Activated CD8-positive, alpha-beta memory T cell treated with anti-CD3 and anti-CD28 coated beads, Interleukin-2, amount 50 U/mL, for 4 hours (primary cell): Measurements from ENCODE around the gene ESRRG.

ENCODE experiments used
- DNase-seq: peaks from one replicate; pipeline ENCODE4 v3.0.0-alpha.2; 2020

ESRRG gene

DNA sequence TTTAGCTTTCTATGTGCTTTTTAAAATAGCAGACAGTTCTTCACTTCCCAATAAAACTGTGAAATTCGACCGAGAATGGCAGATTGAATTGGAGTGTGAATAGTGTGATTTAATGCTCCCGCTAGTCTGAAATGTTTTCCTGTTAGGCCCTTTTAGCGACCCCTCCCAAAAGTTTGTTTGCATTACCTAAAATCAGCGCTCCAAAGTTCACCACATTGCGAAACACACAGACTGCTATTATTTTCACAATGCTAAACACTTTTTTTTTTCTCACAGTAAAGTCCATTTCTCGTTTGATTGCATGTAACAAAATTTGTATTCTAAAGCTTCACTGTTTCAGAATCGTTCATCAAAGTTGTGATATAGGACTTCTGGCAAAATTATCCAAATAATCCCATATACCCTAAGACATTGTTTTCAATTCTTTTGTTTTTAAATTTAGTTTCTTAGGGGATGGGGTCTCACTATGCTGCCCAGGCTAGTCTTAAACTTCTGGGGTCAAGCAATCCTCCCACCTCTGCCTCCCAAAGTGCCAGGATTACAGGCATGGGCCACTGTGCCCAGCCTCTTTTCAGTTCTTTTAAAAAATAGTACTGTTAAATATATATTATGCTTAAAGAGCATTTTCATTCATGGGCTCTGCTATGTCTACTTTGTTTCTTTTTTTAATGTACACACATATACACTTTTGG, 223.5 kb downstream of the ESRRG start:
- no peak for DNase-seq

DNA sequence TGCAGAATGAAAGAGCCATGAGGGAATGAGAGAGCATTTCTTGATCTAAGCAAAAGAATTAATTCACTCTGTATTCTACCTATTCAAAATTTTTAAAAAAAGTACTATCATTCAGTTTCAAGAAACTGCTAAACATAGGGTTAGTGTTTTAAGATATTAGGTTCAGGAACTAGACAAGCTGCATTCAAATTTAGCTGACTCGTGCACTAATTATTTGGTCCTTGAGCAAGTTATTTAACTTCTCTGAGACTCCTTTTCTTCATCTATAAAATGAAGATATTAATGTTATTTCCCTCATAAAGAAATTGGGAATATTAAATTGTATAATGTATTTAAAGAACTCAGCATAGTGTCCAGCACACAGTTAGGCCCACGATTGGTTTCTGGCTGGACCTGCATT, 225.0 kb downstream of the ESRRG start:
- DNase-seq = no peak

GRCh38 chr1:216485042-216485441, 238.2 kb downstream of the ESRRG start:
- no peak for DNase-seq

DNA sequence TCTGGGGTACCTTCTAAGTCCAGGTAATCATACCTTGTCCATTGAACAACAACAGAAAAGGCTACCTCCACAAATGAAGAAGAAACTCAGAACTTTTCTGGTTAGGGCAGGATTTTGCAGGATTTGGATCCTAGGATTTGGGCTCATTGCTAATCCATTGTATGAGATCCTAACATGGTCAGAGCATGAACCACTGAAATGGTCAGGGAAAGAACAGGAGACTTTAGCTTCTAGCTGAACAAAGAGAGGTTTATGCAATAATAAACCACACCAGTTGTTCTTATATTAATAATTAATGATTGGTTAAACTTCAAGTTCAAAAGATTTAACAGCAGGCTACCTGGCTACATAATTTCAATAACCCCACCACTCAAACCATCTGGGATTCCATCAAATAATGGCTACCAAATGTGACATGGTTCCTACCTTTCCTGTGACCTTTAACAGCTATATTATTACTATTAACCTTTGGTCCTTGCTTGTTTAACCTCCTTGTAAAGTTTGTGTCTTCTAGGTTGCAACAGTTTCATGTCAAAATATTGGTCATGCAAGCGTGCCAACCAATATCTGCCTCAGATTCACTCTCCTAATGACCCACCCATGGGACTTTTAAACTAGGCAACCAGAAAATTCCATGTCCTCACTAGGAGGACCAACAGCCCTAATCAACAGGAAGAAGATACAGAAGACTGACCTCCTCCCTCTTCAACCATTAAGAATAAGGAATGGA, 239.4 kb downstream of the ESRRG start:
- DNase-seq = no peak

DNA sequence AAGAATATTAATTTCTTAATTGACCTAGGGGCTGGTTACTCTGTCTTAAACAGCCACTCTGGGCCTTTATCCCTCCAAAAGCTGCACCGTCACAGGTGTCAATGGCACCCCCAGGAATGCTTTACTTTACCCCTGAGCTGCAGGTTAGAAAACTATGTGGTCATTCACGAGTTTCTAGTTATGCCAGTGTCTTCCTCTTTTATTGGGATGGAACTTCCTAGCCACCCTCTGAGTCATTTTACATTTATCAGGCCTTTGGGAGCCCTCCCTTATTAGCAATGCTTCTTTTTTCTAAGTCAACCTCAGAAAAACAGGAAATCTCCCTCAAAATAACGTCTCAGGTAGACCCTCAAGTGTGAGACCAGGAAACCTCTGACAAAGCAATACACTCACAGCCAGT, 240.6 kb downstream of the ESRRG start:
- DNase-seq = no peak

DNA sequence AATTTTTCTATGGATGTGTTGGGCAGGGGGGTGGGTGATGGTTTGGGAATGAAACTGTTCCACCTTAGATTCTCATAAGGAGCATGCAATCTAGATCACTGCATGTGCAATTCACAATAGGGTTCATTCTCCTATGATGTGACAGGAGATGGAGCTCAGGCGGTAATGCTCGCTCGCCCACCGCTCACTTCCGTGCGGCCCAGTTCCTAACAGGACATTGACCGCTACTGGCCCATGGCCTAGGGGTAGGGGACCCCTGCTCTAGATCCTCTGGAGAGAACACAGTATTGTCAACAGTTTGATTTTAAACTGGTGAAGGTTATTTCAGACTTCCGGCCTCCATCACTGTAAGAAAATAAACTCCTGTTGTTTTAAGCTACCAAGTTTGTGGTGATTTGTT, 245.0 kb downstream of the ESRRG start:
- no peak for DNase-seq

DNA sequence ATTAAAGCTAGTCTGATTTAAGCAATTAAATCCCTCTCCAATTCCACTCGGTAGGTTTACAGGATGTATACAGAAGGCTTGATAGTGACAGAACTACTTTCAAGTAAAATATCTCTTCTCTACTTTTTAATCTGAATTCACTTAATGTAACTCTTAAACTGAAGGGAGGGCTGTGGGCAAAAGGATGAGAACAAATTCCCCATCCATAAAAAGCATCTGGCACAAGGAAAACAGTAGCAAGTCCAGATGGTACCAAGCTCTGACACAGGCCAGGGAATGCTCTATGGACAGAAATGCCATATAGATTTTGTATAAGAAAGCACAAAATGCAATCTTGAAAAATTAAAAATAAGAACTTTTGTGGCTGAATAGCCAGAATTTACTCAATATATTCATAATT, 246.9 kb downstream of the ESRRG start:
- DNase-seq = no peak

GRCh38 chr1:216475659-216476276, 247.5 kb downstream of the ESRRG start:
- no peak for DNase-seq

DNA sequence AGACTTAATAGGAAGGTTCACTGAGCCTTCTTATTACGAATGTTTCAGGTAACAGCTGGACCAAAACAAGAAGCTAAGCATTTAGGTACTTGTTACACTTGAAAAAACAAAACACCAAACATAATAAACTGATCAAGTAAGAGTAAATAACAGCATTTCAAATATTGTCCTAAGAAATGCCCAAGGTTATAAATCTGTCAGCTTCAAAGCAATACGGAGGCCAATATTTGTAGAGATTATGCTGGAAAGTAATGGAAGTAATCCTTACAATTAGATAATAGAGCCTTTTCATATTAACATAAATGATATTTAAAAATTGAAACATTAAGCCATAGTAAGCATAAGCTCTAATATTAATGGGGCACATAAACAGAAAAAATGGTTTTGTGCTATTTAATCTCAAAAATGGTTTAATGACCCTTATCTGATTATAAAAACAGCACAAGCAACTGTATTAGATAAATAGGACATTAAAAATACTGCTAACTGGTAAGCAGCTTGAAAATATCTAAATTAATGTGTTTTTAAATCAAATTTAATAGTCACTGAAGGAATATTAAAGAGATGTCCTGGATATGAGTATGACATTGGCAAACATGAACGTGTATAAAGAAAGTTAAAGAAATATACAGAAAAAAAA, 256.9 kb downstream of the ESRRG start:
- DNase-seq = no peak

DNA sequence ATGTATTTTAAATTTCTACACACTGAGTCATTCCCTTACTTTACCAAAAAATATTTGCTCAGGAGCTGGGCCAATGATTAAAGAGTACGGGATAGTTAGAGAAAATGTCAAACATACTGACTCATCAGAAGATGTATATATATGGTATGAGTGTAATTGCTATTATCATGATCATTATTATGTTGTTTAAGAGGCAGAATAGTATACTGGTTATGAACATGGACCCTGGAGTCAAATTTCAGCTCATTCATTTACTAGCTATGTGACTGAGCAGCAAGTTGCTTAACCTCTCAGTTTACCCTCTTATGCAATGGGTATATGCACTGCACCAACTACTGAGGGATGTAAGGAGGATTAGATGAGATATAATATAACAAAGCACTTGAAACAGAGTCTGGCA, 258.7 kb downstream of the ESRRG start:
- no peak for DNase-seq

- no peak for DNase-seq
These were observed 261.0 kb downstream of the ESRRG start for GRCh38 chr1:216462066-216462775.

GRCh38 chr1:216461466-216461865, 261.8 kb downstream of the ESRRG start:
- no peak for DNase-seq

DNA sequence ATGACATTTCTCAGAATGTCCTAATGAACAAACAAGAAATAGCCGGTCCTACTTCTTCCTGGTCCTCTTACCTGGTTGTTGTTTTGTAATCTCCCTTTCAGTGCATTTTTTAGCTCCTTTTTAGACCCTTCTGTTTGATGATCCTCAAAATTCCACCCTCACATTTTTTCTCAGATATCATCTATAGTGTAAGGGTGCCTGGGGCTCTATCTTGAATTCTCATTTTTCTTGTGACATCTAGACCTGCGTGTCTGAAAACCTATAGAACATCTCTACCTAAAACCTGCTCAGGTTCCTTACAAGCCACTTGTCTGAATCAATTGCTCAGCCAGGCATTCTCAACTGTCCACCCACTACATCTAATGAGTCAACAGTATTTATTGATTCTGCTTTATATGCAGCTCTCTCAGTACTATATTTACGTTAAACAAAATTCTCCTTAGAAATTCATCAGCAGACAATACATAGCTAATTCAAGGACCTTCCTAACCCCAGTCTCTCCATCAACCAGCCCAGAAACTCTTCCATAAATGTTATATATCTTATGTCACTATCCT, 263.5 kb downstream of the ESRRG start:
- DNase-seq = no peak

- no peak for DNase-seq
These were observed 264.4 kb downstream of the ESRRG start for GRCh38 chr1:216458812-216459211.

DNA sequence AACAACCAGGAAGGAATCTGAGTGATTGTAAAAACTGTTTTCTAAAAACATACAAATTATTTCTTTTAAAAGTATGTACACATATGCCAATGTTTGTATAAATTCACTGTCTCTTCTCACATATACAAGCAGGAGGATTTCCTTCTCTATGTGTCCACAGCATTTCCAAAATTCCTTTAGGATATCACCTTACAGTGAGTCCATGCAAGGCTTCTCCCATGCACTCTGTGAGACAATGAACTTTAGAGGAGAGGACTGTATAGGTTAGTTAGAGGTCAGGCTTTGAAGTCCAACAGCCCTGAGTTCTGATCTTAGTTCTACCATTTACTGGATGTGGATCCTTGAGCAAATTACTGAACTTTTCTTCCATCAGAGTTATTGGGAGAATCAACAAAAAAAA, 265.9 kb downstream of the ESRRG start:
- no peak for DNase-seq

DNA sequence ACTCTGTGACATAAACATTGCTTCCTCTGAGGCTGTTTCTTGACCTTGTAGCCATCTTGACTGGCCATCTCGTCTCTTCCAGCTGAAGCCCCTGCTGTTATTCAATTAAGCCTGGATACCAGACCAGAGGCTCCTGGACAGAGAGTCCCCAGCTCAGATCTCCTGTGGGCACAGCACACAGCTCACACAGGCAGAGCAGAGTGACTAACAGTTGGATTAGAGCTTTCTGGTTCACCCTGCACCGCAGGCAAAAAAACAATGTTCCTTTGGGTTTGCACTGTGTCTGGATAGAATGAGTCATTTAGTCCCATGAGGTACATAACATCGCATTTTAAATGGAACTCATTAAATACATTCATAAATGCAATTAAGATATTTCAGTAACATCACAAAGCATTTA, 266.5 kb downstream of the ESRRG start:
- DNase-seq = no peak

DNA sequence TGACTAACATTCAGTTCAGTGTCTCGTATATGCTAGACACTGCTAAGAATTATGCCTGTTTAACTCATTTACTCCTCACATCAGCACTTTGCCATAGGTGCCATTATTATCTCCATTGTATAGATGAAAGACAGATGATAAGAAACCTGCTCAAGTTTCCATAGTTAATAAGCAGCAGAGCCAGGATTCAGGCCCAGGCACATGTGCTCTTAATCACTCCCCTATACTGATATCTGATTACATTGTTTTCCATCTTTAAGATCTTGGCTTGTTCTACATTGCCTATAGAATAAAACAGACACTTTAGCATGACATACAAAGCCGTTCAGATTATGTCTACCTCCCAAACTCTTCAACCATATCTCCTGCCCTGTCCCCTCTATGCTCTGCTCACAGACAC, 269.5 kb downstream of the ESRRG start:
- DNase-seq = no peak
